Measurements from ENCODE around the gene SFMBT1. TPM values are rescaled to one million over a fixed set of nuclear protein-coding genes. Genes with fewer than 3 reads are reported as not detected.

The SFMBT1 gene, protein sequence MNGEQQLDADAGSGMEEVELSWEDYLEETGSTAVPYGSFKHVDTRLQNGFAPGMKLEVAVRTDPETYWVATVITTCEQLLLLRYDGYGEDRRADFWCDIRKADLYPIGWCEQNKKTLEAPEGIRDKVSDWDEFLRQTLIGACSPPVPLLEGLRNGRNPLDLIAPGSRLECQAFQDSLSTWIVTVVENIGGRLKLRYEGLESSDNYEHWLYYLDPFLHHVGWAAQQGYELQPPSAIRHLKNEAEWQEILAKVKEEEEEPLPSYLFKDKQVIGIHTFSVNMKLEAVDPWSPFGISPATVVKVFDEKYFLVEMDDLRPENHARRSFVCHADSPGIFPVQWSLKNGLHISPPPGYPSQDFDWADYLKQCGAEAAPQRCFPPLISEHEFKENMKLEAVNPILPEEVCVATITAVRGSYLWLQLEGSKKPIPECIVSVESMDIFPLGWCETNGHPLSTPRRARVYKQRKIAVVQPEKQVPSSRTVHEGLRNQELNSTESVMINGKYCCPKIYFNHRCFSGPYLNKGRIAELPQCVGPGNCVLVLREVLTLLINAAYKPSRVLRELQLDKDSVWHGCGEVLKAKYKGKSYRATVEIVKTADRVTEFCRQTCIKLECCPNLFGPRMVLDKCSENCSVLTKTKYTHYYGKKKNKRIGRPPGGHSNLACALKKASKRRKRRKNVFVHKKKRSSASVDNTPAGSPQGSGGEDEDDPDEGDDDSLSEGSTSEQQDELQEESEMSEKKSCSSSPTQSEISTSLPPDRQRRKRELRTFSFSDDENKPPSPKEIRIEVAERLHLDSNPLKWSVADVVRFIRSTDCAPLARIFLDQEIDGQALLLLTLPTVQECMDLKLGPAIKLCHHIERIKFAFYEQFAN
- 10 to 100 TPM; 25.9 to 29.7 TPM for total RNA-seq

DNA sequence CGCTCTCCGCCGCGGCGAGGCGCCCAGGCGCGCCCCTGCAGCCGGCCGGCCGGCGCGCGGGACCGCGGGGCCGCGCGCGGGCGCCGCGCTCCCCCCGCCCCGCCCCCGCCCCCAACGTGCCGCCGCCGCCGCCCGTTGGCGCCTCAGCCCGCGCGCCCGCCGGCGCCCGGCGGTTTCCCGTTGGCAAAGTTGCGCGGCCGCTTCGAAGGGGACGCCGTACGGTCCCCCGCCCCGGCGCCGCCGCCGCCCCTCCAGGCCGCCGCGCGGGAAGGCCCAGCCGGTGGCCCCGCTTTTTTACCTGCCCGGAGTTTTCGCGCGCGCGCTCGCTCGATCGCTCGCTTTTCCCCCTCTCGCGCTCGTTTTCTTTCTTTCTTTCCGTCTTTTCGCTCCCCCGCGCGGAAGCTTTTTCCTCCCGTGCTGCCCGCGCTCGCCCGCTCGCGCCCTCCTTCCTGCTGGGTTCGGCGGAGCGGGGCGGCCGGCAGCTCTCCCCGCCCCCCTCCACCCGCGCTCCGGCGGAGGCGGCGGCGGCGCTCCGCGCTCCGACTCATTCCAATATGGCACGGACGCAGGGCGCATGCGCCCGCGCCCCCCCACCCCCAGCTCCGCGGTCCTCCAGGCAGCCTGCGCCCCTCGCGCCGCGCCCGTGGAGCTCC is at the start of gene SFMBT1:
Gene SFMBT1, minus strand, starts transcription at position 556 of the 653 bp plus-strand sequence. CDS start 76,945 bp downstream, outside the sequence.
- H3K36me3 Mint-ChIP-seq: no peaks in the 10 kb centered on the region
- peaks cover 33% of the 10 kb centered on the region for H3K4me1 Mint-ChIP-seq
- H3K27ac Mint-ChIP-seq: peak within 1 kb of the TSS; percentile 92
- H3K27me3 Mint-ChIP-seq: peaks cover 11% of the 10 kb centered on the region
- CTCF ChIA-PET: interaction anchor here (1.1 to 2.1 kb wide), 7 partner anchors 10 to 153 kb away, joined by 4 to 16 read pairs (median 5); no protein-coding TSS in a partner anchor
- DNase-seq (peak; percentile 79), ATAC-seq (peak; percentile 66)
- H3K9me3 Mint-ChIP-seq (ENCODE audit: low read depth): no peaks in the 10 kb centered on the region
- H3K4me3 Mint-ChIP-seq: peak within 1 kb of the TSS; percentile 86

DNA sequence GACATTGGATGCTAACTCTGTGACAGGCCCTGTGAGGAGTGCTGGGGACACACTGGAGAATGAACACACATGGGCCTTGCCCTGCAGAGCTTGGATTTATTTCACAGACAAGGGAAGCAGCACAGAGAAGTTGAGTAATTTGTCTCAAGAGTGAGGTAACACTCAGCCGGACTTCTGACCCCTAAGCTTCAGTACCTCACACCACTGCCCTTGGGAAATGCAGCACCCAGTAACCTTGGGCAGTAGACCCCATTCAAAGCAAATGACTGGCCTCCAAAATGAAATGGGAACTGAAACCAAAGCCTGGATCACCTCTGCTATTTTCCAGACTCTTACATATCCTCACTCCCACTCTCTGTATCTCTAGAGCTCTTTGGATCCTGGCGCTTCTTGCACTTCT is 47.1 kb upstream of the SFMBT1 start:
- H3K36me3 Mint-ChIP-seq: peaks cover 2% of the 10 kb centered on the region
- DNase-seq: no peak
- H3K4me3 Mint-ChIP-seq: no peak overlapping the region
- no peaks in the 10 kb centered on the region for H3K27me3 Mint-ChIP-seq
- no peaks in the 10 kb centered on the region for H3K9me3 Mint-ChIP-seq (ENCODE audit: low read depth)
- H3K27ac Mint-ChIP-seq: peak overlapping the region; percentile 26
- no peak for ATAC-seq
- CTCF ChIA-PET: no interaction called here
- H3K4me1 Mint-ChIP-seq: no peaks in the 10 kb centered on the region

DNA sequence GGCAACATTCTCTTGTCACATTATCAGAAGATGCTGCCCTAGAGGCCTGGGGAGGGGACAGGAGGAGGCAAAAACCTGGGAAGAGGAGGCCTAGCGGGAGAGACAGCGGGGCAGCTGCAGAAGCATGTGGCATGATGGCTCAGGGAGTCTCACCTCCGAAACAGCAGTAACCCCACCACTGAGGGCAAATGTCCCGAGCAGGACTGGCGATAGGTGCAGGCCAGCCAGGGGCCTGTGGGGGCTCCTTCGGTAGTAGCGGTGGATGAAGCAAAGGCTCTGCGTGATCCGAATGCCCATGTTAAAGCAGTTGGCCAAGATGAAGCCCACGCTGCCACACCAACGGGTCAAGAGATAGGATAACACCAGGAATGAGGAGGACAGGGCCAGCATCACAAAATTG is 46.3 kb upstream of the SFMBT1 start:
- Mint-ChIP-seq H3K27me3 (no peaks in the 10 kb centered on the region), H3K27ac (no peak overlapping the region), H3K4me1 (no peaks in the 10 kb centered on the region), H3K4me3 (no peak overlapping the region), H3K9me3 (ENCODE audit: low read depth) (no peaks in the 10 kb centered on the region), H3K36me3 (peaks cover 2% of the 10 kb centered on the region)
- ATAC-seq: no peak
- DNase-seq: no peak
- CTCF ChIA-PET: no interaction called here

- Mint-ChIP-seq H3K36me3 (peaks cover 2% of the 10 kb centered on the region), H3K4me3 (no peak overlapping the region), H3K4me1 (no peaks in the 10 kb centered on the region), H3K9me3 (ENCODE audit: low read depth) (no peaks in the 10 kb centered on the region), H3K27me3 (no peaks in the 10 kb centered on the region), H3K27ac (no peak overlapping the region)
- ATAC-seq: no peak
- CTCF ChIA-PET: no interaction called here
- DNase-seq: no peak
These were observed 45.1 kb upstream of the SFMBT1 start for GRCh38 chr3:53091011-53091410.

GRCh38 chr3:53089511-53089910 is 43.6 kb upstream of the SFMBT1 start:
- DNase-seq (no peak), ATAC-seq (no peak)
- Mint-ChIP-seq H3K36me3 (peaks cover 2% of the 10 kb centered on the region), H3K27ac (no peak overlapping the region), H3K9me3 (ENCODE audit: low read depth) (no peaks in the 10 kb centered on the region), H3K4me1 (no peaks in the 10 kb centered on the region), H3K4me3 (no peak overlapping the region), H3K27me3 (no peaks in the 10 kb centered on the region)
- CTCF ChIA-PET: no interaction called here

DNA sequence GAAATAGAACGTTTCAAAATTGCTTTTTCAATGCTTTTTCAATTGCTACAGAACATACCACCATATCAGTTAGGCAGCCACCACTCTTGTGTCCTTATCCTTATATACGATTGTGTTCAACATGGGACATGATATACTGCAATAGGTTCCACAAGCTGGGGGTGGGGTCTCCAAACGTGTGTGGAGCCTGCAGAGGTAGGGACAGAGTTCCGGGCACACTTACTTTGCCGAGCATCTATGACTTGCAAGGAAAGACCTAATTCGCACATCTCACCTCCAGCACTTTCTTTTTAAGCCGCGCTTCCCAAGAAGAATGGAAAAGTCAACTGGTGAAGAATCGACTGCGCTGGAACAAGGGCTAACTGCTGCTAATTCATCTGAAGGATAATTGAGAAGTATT is 39.6 kb upstream of the SFMBT1 start:
- ATAC-seq: no peak
- CTCF ChIA-PET: no interaction called here
- H3K4me3 Mint-ChIP-seq: no peak overlapping the region

GRCh38 chr3:53084310-53085001 is 38.6 kb upstream of the SFMBT1 start:
- CTCF ChIA-PET: no interaction called here
- Mint-ChIP-seq H3K4me1 (no peaks in the 10 kb centered on the region), H3K27ac (no peak overlapping the region), H3K9me3 (ENCODE audit: low read depth) (no peaks in the 10 kb centered on the region), H3K36me3 (no peaks in the 10 kb centered on the region), H3K4me3 (no peak overlapping the region), H3K27me3 (no peaks in the 10 kb centered on the region)
- no peak for DNase-seq
- no peak for ATAC-seq

More for the DNA sequence above, 39.6 kb upstream of the SFMBT1 start:
- Mint-ChIP-seq H3K36me3 (no peaks in the 10 kb centered on the region), H3K9me3 (ENCODE audit: low read depth) (no peaks in the 10 kb centered on the region), H3K27ac (no peak overlapping the region), H3K27me3 (no peaks in the 10 kb centered on the region), H3K4me1 (no peaks in the 10 kb centered on the region)
- no peak for DNase-seq

GRCh38 chr3:53083949-53084309 is 38.1 kb upstream of the SFMBT1 start:
- ATAC-seq (no peak), DNase-seq (no peak)
- Mint-ChIP-seq H3K27ac (no peak overlapping the region), H3K4me3 (no peak overlapping the region), H3K4me1 (no peaks in the 10 kb centered on the region), H3K9me3 (ENCODE audit: low read depth) (no peaks in the 10 kb centered on the region), H3K36me3 (no peaks in the 10 kb centered on the region), H3K27me3 (no peaks in the 10 kb centered on the region)
- CTCF ChIA-PET: no interaction called here

- Mint-ChIP-seq H3K27me3 (no peaks in the 10 kb centered on the region), H3K4me3 (no peak overlapping the region), H3K36me3 (no peaks in the 10 kb centered on the region), H3K27ac (no peak overlapping the region), H3K9me3 (ENCODE audit: low read depth) (no peaks in the 10 kb centered on the region), H3K4me1 (no peaks in the 10 kb centered on the region)
- CTCF ChIA-PET: no interaction called here
- DNase-seq (no peak), ATAC-seq (no peak)
These were observed 37.6 kb upstream of the SFMBT1 start for GRCh38 chr3:53083521-53083920.

DNA sequence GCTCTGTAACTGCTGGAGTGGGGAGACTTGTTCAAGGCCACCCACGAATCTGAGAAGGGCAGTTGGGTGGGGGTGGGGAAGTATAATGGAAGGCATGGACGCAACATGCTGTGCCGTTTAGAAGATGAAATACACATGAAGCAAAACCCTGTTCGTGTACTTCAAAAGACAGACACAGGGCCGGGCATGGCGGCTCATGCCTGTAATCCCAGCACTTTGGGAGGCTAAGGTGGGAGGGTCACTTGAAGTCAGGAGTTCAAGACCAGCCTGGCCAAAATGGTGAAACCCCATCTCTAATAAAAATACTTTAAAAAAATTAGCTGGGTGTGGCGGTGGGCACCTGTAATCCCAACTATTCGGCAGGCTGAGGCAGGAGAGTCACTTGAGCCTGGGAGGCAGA is 36.9 kb upstream of the SFMBT1 start:
- no peaks in the 10 kb centered on the region for H3K36me3 Mint-ChIP-seq
- H3K9me3 Mint-ChIP-seq (ENCODE audit: low read depth): no peaks in the 10 kb centered on the region
- H3K4me1 Mint-ChIP-seq: no peaks in the 10 kb centered on the region
- DNase-seq (no peak), ATAC-seq (no peak)
- H3K27ac Mint-ChIP-seq: no peak overlapping the region
- no peaks in the 10 kb centered on the region for H3K27me3 Mint-ChIP-seq
- no peak overlapping the region for H3K4me3 Mint-ChIP-seq
- CTCF ChIA-PET: no interaction called here

DNA sequence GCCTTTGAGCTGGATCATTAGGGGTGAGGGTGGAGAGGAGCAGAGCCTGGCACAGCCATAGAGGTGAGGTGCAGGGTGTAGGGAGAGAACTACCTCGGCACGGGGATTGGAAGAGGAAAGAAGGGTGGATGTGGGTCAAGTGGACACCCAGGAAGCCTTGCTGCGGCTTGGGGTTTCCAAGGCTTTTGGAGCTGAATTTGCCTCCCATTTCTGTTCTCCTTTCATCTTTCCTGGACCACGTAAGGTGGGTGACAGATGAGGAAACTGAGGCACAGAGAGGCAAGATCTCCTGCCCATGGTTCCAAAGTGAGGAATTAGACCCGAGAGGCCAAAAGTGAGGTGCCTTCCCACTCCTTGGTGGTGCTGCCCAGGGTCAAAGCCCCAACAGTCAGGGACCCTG is 35.4 kb upstream of the SFMBT1 start:
- DNase-seq (no peak), ATAC-seq (no peak)
- no peaks in the 10 kb centered on the region for H3K9me3 Mint-ChIP-seq (ENCODE audit: low read depth)
- no peaks in the 10 kb centered on the region for H3K4me1 Mint-ChIP-seq
- H3K27me3 Mint-ChIP-seq: no peaks in the 10 kb centered on the region
- no peak overlapping the region for H3K4me3 Mint-ChIP-seq
- CTCF ChIA-PET: interaction anchor here (0.7 to 1.2 kb wide), 2 partner anchors 28 to 35 kb away, joined by 3 to 4 read pairs; partner anchors contain the start of gene SFMBT1
- H3K27ac Mint-ChIP-seq: no peak overlapping the region
- no peaks in the 10 kb centered on the region for H3K36me3 Mint-ChIP-seq

DNA sequence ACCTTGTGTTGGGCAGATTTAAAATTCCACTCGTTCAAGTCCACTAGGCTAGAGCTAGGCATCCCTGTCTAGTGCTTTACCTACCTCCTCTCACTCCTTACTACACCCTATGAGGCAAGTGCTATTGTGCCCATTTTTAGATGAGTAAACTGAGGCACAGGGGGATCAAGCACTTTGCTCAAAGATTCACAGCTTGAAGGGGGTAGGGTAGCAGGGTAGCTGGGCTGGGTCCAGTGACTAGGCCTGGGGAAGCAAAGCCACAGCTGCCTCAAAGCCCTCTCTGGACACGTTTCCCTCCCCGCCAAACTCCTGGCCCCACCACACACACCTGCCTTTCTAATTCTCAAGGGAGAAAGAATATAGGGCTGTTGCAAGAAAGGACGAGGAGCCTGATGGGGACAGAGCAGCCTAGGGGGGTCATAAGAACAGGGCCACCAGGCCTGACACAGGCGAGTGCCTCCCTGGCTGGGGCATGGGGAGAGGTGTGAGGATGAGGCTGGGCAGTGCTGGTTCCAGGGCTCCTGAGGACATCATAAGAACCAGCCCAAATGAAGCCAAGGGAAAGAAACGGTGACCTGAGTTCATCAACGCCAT is 34.8 kb upstream of the SFMBT1 start:
- no peak overlapping the region for H3K4me3 Mint-ChIP-seq
- DNase-seq: no peak
- no peaks in the 10 kb centered on the region for H3K9me3 Mint-ChIP-seq (ENCODE audit: low read depth)
- H3K27me3 Mint-ChIP-seq: no peaks in the 10 kb centered on the region
- H3K36me3 Mint-ChIP-seq: no peaks in the 10 kb centered on the region
- no peak overlapping the region for H3K27ac Mint-ChIP-seq
- no peak for ATAC-seq
- H3K4me1 Mint-ChIP-seq: no peaks in the 10 kb centered on the region
- CTCF ChIA-PET: interaction anchor here (0.7 to 1.2 kb wide), 3 partner anchors 13 to 34 kb away, joined by 3 to 4 read pairs (median 3); partner anchors contain the start of gene SFMBT1
